Esophagus muscularis mucosa (tissue), 4 donors: ENCODE data around the gene SEPTIN5. TPM values are rescaled to one million over a fixed set of nuclear protein-coding genes. Genes with fewer than 3 reads are reported as not detected.

Experiments
- DNase-seq: peaks from one replicate; pipeline ENCODE4 v3.0.0-alpha.2; 2017; ENCODE audit errors: extremely low spot score
- H3K27ac ChIP-seq, 4 donors: fragments of 200-600 bp; sonication (generic); replicated peaks in 1 of 4; 1 replicate in 3 of 4; 2 replicates in 1 of 4; pipeline ENCODE4 v1.5.1; 2016 to 2019; ENCODE audit warnings: mild to moderate bottlenecking in 1 of 4
- H3K27me3 ChIP-seq, 4 donors: fragments of 200-600 bp; sonication (generic); one replicate each; pipeline versions ENCODE4 v1.5.1 to v1.6.0; 2016 to 2019
- H3K36me3 ChIP-seq, 4 donors: fragments of 200-600 bp; sonication (generic); one replicate each; pipeline ENCODE4 v1.5.1; 2016 to 2019
- H3K4me1 ChIP-seq, 4 donors: fragments of 200-600 bp; sonication (generic); one replicate each; pipeline ENCODE4 v1.5.1; 2016 to 2019
- H3K4me3 ChIP-seq, 4 donors: fragments of 200-600 bp; sonication (generic); 1 replicate in 2 of 4; 2 replicates in 2 of 4; pipeline ENCODE4 v1.5.1; 2016 to 2019; ENCODE audit warnings: mild to moderate bottlenecking in 4 of 4, moderate library complexity in 1 of 4
- H3K9me3 ChIP-seq, 4 donors: fragments of 200-600 bp; sonication (generic); 1 replicate in 3 of 4; 2 replicates in 1 of 4; pipeline ENCODE4 v1.5.1; 2016 to 2019
- CTCF ChIP-seq, 3 experiments: fragments of 200-600 bp in 2 of 3; fragments of 450-650 bp in 1 of 3; sonication (generic) in 2 of 3; IDR thresholded peaks; one replicate each; pipeline ENCODE4 v1.5.1; 2017 to 2019; ENCODE audit warnings: antibody characterized with exemption in 3 of 3, mild to moderate bottlenecking in 2 of 3, moderate library complexity in 1 of 3
- EP300 ChIP-seq: sonication (generic); formaldehyde crosslinking; IDR thresholded peaks from one replicate; pipeline ENCODE4 v1.6.1; 2017; ENCODE audit warnings: antibody characterized with exemption
- POLR2A ChIP-seq: fragments of 450-650 bp; IDR thresholded peaks from one replicate; pipeline ENCODE4 v1.6.1; 2017; ENCODE audit warnings: antibody characterized with exemption, moderate library complexity, mild to moderate bottlenecking, low read depth
- POLR2AphosphoS5 ChIP-seq, 2 donors: sonication (generic); formaldehyde crosslinking; IDR thresholded peaks; one replicate each; pipeline ENCODE4 v1.6.1; 2017; ENCODE audit warnings: antibody characterized with exemption in 2 of 2
- WGBS: methylation state at CpG from one replicate; pipeline ENCODE4 v1.1.5; 2018; 5-methylcytosine and 5-hydroxymethylcytosine counted together
- intact Hi-C: fragments of 100-400 bp; cut with DNase I; formaldehyde crosslinking; loops from one replicate; pipeline ENCODE4 v1.15.1; 2023
- total RNA-seq, 4 donors: library from RNA; depleted of rRNA; stranded (reverse); fragments of >200 nt; gene quantifications; one replicate each; pipeline versions ENCODE4 v1.1.0 to v1.2.1, GENCODE V29; 2016

SEPTIN5 gene
- total RNA-seq, 4 donors from 2014 or later: 4.2 to 55.4 (median 20.6) TPM

- H3K4me3 ChIP-seq: no peak overlapping the region
- intact Hi-C loops: no loop called here
- WGBS: 52% methylated on average over 14 of the region's 21 CpGs
- TF ChIP-seq POLR2AphosphoS5 (IDR thresholded peaks at IDR 0.05) (no peak), EP300 (no peak), POLR2A (no peak), CTCF (IDR thresholded peaks at IDR 0.05) (no peak)
- peak; percentile 45 for DNase-seq
- peaks cover 8 to 21% (median 14%) of the 10 kb centered on the region in 4 donors for H3K4me1 ChIP-seq
- H3K27me3 ChIP-seq: peaks cover 0 to 14% (median 0%) of the 10 kb centered on the region in 4 donors
- H3K36me3 ChIP-seq: no peaks in the 10 kb centered on the region
- H3K9me3 ChIP-seq: no peaks in the 10 kb centered on the region
- H3K27ac ChIP-seq: no peak overlapping the region
These were observed 47.4 kb upstream of the SEPTIN5 start for GRCh38 chr22:19666673-19667593.

- Histone ChIP-seq H3K36me3 (no peaks in the 10 kb centered on the region), H3K27ac (no peak overlapping the region), H3K27me3 (peaks cover 0 to 14% (median 0%) of the 10 kb centered on the region in 4 donors), H3K4me3 (no peak overlapping the region), H3K4me1 (peaks cover 8 to 20% (median 14%) of the 10 kb centered on the region in 4 donors), H3K9me3 (no peaks in the 10 kb centered on the region)
- 83% methylated on average over 11 of the region's 19 CpGs for WGBS
- peak; percentile 68 for DNase-seq
- intact Hi-C loops: no loop called here
- TF ChIP-seq CTCF (IDR thresholded peaks at IDR 0.05): no peak
- TF ChIP-seq POLR2AphosphoS5 (IDR thresholded peaks at IDR 0.05): no peak
- TF ChIP-seq POLR2A: no peak
- no peak for TF ChIP-seq EP300
These were observed 46.2 kb upstream of the SEPTIN5 start for GRCh38 chr22:19667872-19668740.

- H3K4me3 ChIP-seq: no peak overlapping the region
- no peaks in the 10 kb centered on the region for H3K36me3 ChIP-seq
- 97% methylated on average over 10 of the region's 10 CpGs for WGBS
- H3K4me1 ChIP-seq: peaks cover 4 to 14% (median 8%) of the 10 kb centered on the region in 4 donors
- no peak overlapping the region for H3K27ac ChIP-seq
- no peak for TF ChIP-seq POLR2A
- TF ChIP-seq EP300: no peak
- TF ChIP-seq CTCF (IDR thresholded peaks at IDR 0.05): no peak
- no peak for TF ChIP-seq POLR2AphosphoS5 (IDR thresholded peaks at IDR 0.05)
- DNase-seq: peak; percentile 50
- peaks cover 0 to 19% (median 0%) of the 10 kb centered on the region in 4 donors for H3K27me3 ChIP-seq
- intact Hi-C loops: no loop called here
- no peaks in the 10 kb centered on the region for H3K9me3 ChIP-seq
These were observed 45.6 kb upstream of the SEPTIN5 start for GRCh38 chr22:19668748-19669147.

GRCh38 chr22:19669570-19669969 is 44.7 kb upstream of the SEPTIN5 start:
- intact Hi-C loops: no loop called here
- WGBS: 66% methylated on average over 4 of the region's 4 CpGs

More at GRCh38 chr22:19669570-19669969, 44.7 kb upstream of the SEPTIN5 start:
- TF ChIP-seq POLR2AphosphoS5 (IDR thresholded peaks at IDR 0.05) (no peak), CTCF (IDR thresholded peaks at IDR 0.05) (no peak), POLR2A (no peak), EP300 (no peak)
- Histone ChIP-seq H3K4me1 (peaks cover 0 to 6% (median 3%) of the 10 kb centered on the region in 4 donors), H3K27ac (no peak overlapping the region), H3K9me3 (no peaks in the 10 kb centered on the region), H3K36me3 (no peaks in the 10 kb centered on the region), H3K4me3 (no peak overlapping the region), H3K27me3 (peaks cover 0 to 26% (median 0%) of the 10 kb centered on the region in 4 donors)
- DNase-seq: no peak
